GM06990 (cell line): Measurements from ENCODE around the gene LIMA1.
"Not testable (repeated sequence)": the region's sequence is repeated elsewhere in the genome, so short reads cannot be mapped to it uniquely, and the experiment has no call there.

ENCODE experiments used
- DNase-seq: peaks from one replicate; pipeline ENCODE4 v3.0.0-alpha.2; 2011; ENCODE audit not compliant: insufficient read length; ENCODE audit errors: extremely low read depth
- H3K27me3 ChIP-seq: replicated peaks from 2 replicates; pipeline ENCODE4 v1.6.0; 2011; ENCODE audit warnings: low read length; ENCODE audit not compliant: control insufficient read depth, insufficient read depth
- H3K36me3 ChIP-seq: 2 replicates; pipeline ENCODE4 v1.5.1; 2011; ENCODE audit warnings: low read length; ENCODE audit not compliant: control insufficient read depth, insufficient read depth
- H3K4me3 ChIP-seq: replicated peaks from 2 replicates; pipeline ENCODE4 v1.5.1; 2011; ENCODE audit warnings: low read depth, mild to moderate bottlenecking, control low read depth, low read length
- TF ChIP-seq, protein P1 (sequence below): IDR thresholded peaks from 2 replicates; pipeline ENCODE4 v1.5.1; 2011; ENCODE audit warnings: low read length, control low read depth, mild to moderate bottlenecking, inconsistent platforms; ENCODE audit not compliant: insufficient read depth, poor library complexity, severe bottlenecking

The LIMA1 gene

DNA sequence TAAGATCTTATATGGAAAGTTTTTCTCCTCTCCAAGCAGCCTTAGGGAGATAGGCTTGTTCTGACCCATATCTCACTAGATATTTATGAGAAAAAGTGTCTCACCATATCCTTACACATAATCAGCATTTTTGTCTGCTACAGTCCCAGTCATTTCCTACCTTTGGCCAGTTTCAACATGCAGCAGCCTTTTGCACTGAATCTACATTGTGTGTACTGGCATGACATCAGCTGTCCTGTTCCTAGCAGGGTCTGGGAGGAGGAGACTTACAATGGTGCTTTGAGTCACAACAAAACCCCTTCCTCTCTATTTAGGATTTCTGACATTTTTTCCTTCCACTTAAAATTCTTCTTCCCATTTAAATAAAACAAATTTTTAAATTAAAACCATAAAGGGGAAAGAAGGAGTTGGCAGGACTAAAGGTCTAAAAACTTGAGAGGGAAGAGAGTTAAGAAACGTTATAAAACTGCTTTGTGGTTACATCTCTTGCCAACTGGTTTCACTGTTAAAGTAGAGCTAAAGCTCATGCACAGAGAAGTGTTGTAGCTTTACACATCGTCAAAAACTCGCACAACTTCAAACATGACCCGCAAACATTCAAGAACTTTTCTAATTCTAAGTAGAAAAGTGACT is 62.8 kb downstream of the LIMA1 start:
- H3K36me3 ChIP-seq = peaks cover 4% of the 10 kb centered on the region
- no peaks in the 10 kb centered on the region for H3K27me3 ChIP-seq
- peak; percentile 54 for DNase-seq
- TF ChIP-seq, protein P1, sequence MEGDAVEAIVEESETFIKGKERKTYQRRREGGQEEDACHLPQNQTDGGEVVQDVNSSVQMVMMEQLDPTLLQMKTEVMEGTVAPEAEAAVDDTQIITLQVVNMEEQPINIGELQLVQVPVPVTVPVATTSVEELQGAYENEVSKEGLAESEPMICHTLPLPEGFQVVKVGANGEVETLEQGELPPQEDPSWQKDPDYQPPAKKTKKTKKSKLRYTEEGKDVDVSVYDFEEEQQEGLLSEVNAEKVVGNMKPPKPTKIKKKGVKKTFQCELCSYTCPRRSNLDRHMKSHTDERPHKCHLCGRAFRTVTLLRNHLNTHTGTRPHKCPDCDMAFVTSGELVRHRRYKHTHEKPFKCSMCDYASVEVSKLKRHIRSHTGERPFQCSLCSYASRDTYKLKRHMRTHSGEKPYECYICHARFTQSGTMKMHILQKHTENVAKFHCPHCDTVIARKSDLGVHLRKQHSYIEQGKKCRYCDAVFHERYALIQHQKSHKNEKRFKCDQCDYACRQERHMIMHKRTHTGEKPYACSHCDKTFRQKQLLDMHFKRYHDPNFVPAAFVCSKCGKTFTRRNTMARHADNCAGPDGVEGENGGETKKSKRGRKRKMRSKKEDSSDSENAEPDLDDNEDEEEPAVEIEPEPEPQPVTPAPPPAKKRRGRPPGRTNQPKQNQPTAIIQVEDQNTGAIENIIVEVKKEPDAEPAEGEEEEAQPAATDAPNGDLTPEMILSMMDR = no peak
- H3K4me3 ChIP-seq = peak overlapping the region; percentile 72

DNA sequence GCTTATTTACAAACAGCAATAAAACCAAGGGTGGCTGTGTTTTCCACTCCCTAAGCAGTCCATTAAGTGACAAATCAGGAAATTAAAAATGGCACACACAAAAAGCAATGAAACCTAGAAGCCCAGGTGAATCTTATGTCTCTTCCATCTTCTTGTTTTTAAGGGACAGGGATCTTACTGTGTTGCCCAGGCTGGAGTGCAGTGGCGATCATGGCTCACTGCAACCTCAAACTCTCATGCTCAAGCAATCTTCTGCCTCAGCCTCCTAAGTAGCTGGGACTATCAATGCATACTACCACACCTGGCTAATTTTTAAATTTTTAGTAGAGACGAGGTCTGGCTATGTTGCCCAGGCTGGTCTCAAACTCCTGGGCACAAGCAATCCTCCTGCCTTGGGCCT is 63.8 kb downstream of the LIMA1 start:
- DNase-seq = no peak
- Histone ChIP-seq H3K4me3 (peak overlapping the region; percentile 72), H3K27me3 (no peaks in the 10 kb centered on the region), H3K36me3 (peaks cover 4% of the 10 kb centered on the region)
- TF ChIP-seq, protein P1 = no peak

DNA sequence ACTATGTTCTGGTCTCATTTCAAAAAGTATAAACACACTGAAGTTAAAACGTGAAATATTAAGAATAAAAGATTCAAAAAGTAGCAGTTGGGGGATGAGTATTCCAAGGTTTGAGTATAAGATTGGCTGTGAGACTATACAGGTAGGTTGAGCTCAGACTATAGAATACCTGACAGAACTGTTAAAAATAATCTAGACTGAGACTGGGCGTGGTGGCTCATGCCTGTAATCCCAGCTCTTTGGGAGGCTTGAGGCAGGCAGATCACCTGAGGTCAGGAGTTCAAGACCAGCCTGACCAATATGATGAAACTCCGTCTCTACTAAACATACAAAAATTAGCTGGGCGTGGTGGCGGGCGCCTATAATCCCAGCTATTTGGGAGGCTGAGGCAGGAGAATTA is 64.3 kb downstream of the LIMA1 start:
- DNase-seq, H3K4me3 ChIP-seq, H3K27me3 ChIP-seq, H3K36me3 ChIP-seq: not testable (repeated sequence)

DNA sequence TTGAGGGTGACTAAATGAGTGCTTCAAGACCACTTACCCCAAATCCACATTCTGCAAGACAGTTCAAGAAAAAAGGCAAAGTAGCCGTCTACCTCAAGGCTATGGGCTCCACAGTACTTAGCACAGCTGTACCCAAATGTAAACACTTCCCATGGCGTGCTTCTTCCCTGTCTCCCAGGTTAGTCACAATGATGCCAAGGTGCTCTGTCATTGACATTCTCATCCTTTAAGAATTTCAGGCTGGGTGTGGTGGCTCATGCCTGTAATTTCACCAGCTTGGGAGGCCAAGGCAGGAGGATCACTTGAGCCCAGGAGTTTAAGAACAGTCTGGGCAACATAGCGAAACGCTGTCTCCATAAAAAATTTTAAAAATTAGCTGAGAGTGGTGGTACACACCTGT is 64.9 kb downstream of the LIMA1 start:
- Histone ChIP-seq H3K4me3 (no peak overlapping the region), H3K27me3 (no peaks in the 10 kb centered on the region), H3K36me3 (peaks cover 4% of the 10 kb centered on the region)
- no peak for DNase-seq
- TF ChIP-seq, protein P1 = no peak

DNA sequence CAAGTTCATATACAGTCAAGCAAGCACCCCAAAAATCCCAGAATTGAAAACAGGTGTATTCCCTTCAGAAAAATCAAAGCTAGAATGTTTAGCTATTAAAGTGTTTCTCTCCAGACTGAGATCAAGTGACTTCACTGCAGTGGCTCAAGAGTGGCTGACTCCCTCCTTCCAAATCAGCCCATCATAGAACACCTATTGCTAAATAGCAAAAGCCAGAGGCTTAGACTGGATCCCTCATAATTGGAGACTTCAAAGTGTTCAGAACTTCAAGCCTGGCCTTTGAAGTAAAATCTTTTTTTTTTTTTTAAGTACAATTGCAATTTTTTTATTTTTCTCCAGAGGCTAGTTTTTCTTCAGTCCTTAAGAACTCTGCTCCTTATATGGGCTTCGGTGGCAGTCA is 66.1 kb downstream of the LIMA1 start:
- DNase-seq = no peak
- no peak overlapping the region for H3K4me3 ChIP-seq

DNA sequence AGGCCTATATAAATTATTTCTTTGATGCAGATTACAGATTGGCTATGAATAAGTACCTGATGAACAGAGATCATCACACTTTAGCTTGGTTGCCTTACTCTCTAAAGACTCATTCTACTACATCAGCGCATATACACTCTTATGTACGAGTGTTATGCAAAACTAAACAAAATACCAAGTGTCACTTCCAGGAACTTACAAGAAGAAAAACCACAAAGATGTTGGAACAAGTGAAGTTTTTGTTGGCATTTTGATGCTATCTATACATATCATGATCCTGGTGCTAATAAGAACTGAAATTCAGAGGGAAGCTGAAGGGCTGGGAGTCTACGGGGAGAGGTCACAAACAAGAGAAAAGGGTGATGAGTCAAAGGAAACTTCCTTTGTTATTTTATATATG is 68.3 kb downstream of the LIMA1 start:
- H3K36me3 ChIP-seq = peaks cover 4% of the 10 kb centered on the region
- no peaks in the 10 kb centered on the region for H3K27me3 ChIP-seq
- TF ChIP-seq, protein P1 = no peak
- DNase-seq = no peak
- H3K4me3 ChIP-seq = no peak overlapping the region

More for the DNA sequence above, 66.1 kb downstream of the LIMA1 start:
- TF ChIP-seq, protein P1 = no peak
- H3K36me3 ChIP-seq = peaks cover 4% of the 10 kb centered on the region
- H3K27me3 ChIP-seq = no peaks in the 10 kb centered on the region
